ENCODE measurements around the gene TEAD1. TPM values are rescaled to one million over a fixed set of nuclear protein-coding genes. Genes with fewer than 3 reads are reported as not detected.

Gene TEAD1
- total and polyA plus RNA-seq, 2 donors (not counting 3 experiments of a cell fraction or from before 2014, with no cell fraction given) = 15.3 to 49.0 TPM

GRCh38 chr11:12783765-12784164 lies 109.5 kb downstream of the TEAD1 start:
- no peak overlapping the region for H2AFZ ChIP-seq (ENCODE audit: low read depth, low read length)
- no peaks in the 10 kb centered on the region for H4K20me1 ChIP-seq (replicated peaks; ENCODE audit: control insufficient read depth, extremely low read depth, insufficient read depth, low read length)
- FAIRE-seq (no peak), DNase-seq (ENCODE audit: low read depth, low spot score) (no peak)
- no peaks in the 10 kb centered on the region for H3K27me3 ChIP-seq (ENCODE audit: control insufficient read depth in 2 of 2, insufficient read depth in 2 of 2, low read length in 2 of 2)
- POLR2A ChIA-PET = no interaction called here
- CTCF ChIA-PET = no interaction called here
- no peak overlapping the region for H3K27ac ChIP-seq (ENCODE audit: insufficient read depth, low read depth, low read length)
- H3K9me3 ChIP-seq (replicated peaks; ENCODE audit: control insufficient read depth, insufficient read depth, low read length) = no peaks in the 10 kb centered on the region
- intact Hi-C loops (cut with micrococcal nuclease) = no loop called here
- H3K9me1 ChIP-seq (replicated peaks; ENCODE audit: control insufficient read depth, extremely low read depth, insufficient read depth, low read length) = no peaks in the 10 kb centered on the region
- H3K4me1 ChIP-seq (ENCODE audit: control insufficient read depth, extremely low read depth, insufficient read depth, low read length) = peaks cover 14% of the 10 kb centered on the region
- no peak overlapping the region for H3K4me2 ChIP-seq (ENCODE audit: insufficient read depth, low read length)
- H3K36me3 ChIP-seq (ENCODE audit: control insufficient read depth in 2 of 2, extremely low read depth in 1 of 2, insufficient read depth in 2 of 2, low read length in 2 of 2) = no peaks in the 10 kb centered on the region
- dilution Hi-C loops (cut with MboI; ENCODE audit: extremely low pct_ligation_motif_present, low sequenced_read_pairs) = no loop called here
- no peak overlapping the region for H3K4me3 ChIP-seq (replicated peaks in 1 of 3; ENCODE audit: insufficient read depth in 1 of 3, low read depth in 1 of 3, low read length in 3 of 3)
- TF ChIP-seq FOS (IDR thresholded peaks at IDR 0.05; ENCODE audit: borderline replicate concordance, insufficient read depth, low read length) (no peak), MYC (IDR thresholded peaks at IDR 0.05; ENCODE audit: low read depth, low read length) (no peak), GATA2 (IDR thresholded peaks at IDR 0.05; ENCODE audit: insufficient read depth, insufficient read length, low read depth, low read length) (no peak), EZH2 (IDR thresholded peaks at IDR 0.05; ENCODE audit: borderline replicate concordance, low read depth, low read length, severe bottlenecking) (no peak), JUN (IDR thresholded peaks at IDR 0.05; ENCODE audit: borderline replicate concordance, insufficient read depth, insufficient read length, low read depth) (no peak), POLR2AphosphoS5 (IDR thresholded peaks at IDR 0.05; ENCODE audit: insufficient read depth, low read depth, low read length) (no peak), POLR2A (IDR thresholded peaks at IDR 0.05; ENCODE audit: low read depth, low read length) (no peak)
- TF ChIP-seq, protein P1, sequence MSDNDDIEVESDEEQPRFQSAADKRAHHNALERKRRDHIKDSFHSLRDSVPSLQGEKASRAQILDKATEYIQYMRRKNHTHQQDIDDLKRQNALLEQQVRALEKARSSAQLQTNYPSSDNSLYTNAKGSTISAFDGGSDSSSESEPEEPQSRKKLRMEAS (IDR thresholded peaks at IDR 0.05; ENCODE audit: insufficient read depth, insufficient read length) = no peak
- TF ChIP-seq, protein P2, sequence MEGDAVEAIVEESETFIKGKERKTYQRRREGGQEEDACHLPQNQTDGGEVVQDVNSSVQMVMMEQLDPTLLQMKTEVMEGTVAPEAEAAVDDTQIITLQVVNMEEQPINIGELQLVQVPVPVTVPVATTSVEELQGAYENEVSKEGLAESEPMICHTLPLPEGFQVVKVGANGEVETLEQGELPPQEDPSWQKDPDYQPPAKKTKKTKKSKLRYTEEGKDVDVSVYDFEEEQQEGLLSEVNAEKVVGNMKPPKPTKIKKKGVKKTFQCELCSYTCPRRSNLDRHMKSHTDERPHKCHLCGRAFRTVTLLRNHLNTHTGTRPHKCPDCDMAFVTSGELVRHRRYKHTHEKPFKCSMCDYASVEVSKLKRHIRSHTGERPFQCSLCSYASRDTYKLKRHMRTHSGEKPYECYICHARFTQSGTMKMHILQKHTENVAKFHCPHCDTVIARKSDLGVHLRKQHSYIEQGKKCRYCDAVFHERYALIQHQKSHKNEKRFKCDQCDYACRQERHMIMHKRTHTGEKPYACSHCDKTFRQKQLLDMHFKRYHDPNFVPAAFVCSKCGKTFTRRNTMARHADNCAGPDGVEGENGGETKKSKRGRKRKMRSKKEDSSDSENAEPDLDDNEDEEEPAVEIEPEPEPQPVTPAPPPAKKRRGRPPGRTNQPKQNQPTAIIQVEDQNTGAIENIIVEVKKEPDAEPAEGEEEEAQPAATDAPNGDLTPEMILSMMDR (IDR thresholded peaks at IDR 0.05; ENCODE audit: extremely low read depth in 1 of 2, insufficient read depth in 1 of 2, low read depth in 1 of 2, low read length in 2 of 2) = no peak
- no peaks in the 10 kb centered on the region for H3K79me2 ChIP-seq (ENCODE audit: control insufficient read depth, insufficient read depth, low read length)
- no peak overlapping the region for H3K9ac ChIP-seq (replicated peaks; ENCODE audit: extremely low read depth, insufficient read depth, low read length)
- BruUV-seq (replicated peaks) = no TSS peak
